PC-9 (cell line): ENCODE results near the gene CACNA1D.

Experiments
- CTCF ChIP-seq: fragments of 200-600 bp; sonication (generic); conservative IDR thresholded peaks from 2 replicates; pipeline ENCODE4 v1.6.1; 2017; ENCODE audit warnings: mixed run types, antibody characterized with exemption, mild to moderate bottlenecking, moderate library complexity
- EZH2 ChIP-seq: fragments of 200-600 bp; sonication (generic); IDR thresholded peaks from 2 replicates; pipeline ENCODE4 v1.8.0; 2017; ENCODE audit warnings: antibody characterized with exemption, low read depth

DNA sequence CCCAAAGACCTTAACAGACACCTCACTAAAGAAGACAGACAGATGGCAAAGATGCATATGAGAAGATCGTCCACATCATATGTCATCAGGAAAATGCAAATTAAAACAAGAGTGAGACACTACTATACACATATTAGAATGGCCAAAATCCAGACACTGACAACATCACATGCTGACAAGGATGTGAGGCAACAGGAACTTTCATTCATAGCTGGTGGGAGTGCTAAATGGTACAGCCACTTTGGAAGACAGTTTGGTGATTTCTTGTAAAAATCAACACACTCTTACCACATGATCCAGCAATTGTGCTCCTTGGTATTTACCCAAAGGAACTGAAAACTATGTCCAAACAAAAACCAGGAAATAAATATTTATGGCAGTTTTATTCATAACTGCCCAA, 334.2 kb downstream of the CACNA1D start:
- TF ChIP-seq CTCF (no peak), EZH2 (no peak)
